Cardiac fibroblast (primary cell): Measurements from ENCODE around the gene FBLN1.

Experiments
- DNase-seq, 2 donors: peaks; one replicate each; pipeline versions ENCODE4 v3.0.0 to v3.0.0-alpha.2; 2010; ENCODE audit warnings: low read depth in 2 of 2
- H3K4me3 ChIP-seq, 2 donors: replicated peaks in 1 of 2; 1 replicate in 1 of 2; 2 replicates in 1 of 2; pipeline ENCODE4 v1.5.1; 2011; ENCODE audit warnings: low read depth in 2 of 2, low read length in 2 of 2, mild to moderate bottlenecking in 2 of 2, moderate library complexity in 1 of 2
- CTCF ChIP-seq: IDR thresholded peaks from one replicate; pipeline ENCODE4 v1.5.1; 2011; ENCODE audit warnings: low read depth, mild to moderate bottlenecking, low read length, inconsistent platforms

Gene FBLN1

DNA sequence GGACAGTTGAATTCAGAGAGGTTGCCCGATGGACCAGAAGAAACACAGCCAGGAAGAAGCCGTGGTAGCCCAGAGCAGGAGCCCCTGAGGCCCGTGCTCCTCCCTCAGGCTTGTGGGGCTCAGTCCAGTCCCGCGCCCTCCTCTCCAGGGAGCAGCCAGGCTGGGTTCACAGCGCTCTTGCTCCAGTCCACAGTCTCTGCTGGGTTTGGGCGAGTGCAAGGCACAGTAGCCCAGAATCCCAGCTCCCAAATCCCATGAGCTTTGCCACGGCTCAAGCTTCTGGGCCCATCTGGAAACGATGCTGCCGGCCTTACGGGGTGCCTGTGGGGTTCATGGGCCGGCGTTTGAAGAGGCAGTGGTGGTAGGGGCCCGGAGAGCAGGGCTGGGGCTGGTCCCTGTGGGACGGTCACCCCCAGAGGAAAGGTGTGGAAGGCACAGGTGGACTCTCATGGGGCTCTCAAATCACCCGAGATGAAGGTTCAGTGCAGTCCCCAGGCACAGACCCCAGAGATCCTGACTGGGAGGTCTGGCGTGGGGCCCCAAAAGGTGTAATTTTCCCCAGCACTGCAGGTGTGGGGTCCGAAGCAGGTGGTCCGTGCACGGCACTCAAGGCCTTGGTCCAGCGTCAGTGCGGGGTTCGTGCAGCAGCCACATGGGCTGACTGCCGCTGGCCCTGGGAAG lies 138.4 kb downstream of the FBLN1 start:
- no peak overlapping the region for H3K4me3 ChIP-seq
- no peak for TF ChIP-seq CTCF
- DNase-seq, result no peak

- no peak for DNase-seq
- TF ChIP-seq CTCF, result no peak
- no peak overlapping the region for H3K4me3 ChIP-seq
Measured at GRCh38 chr22:45642986-45643385, 140.3 kb downstream of the FBLN1 start.

DNA sequence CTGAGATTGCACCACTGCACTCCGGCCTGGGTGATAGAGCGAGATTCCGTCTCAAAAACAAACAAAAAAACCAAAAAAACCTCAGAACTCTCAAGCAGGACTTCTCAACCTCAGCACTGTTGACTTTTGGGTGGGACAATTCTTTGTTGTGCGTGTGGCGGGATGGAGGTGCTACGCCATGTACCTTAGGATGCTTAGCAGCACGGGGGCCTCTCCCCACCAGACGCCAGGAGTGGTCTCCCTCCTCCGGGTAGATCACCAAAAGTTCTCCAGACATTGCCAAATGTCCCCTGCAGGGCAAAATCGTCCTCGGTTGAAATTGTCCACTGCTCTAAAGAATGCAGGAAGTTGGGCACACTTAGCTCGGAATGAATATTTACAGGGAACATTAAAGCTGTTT lies 142.0 kb downstream of the FBLN1 start:
- H3K4me3 ChIP-seq, result no peak overlapping the region
- DNase-seq, result no peak
- TF ChIP-seq CTCF, result no peak

GRCh38 chr22:45645150-45645525 lies 142.5 kb downstream of the FBLN1 start:
- no peak for DNase-seq
- H3K4me3 ChIP-seq, result peak overlapping the region in 1 of 2 donors; percentile 13
- TF ChIP-seq CTCF, result no peak

DNA sequence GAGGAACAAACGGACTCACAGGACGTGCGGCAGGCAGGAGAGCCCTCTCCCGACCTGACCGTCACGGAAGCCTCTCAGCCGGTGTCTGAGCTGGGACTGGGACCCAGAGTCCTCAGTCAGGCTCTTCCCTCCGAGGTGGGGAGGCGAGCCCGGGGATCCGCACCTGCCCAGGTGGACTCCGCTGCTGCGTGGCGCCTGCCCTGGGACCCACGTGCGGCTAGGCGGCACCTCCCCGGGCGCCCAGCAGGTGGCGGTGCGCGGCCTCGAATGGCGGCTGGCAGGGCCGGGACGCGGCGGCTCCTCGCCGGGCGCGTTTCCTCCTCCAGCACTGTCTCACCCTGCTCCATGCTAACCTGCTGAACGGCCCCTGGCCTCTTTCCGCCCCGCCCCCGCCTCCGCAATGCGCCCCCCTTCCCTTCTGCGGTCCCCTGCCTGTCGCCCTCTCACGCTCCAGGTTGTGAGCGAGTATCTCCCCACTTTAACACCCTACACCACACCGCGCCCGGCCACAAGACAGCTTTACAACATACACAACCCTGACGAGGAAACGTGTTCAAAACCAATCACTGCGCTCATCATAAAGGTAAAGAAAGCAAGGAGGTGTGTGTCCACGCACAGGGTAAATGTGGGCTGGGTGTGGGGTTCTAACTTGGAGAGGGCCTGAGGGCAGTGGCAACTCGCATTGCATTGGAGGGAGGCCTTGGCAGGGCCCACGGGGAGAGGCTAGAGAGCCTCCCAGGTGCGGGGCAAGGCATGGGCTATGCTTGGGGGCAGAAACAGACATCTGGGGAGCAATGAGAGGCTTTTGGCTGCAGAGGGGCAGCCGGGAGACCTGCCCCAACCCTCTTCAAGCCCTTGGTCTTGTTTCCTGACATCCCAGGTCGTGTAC lies 143.1 kb downstream of the FBLN1 start:
- H3K4me3 ChIP-seq, result peak overlapping the region in 1 of 2 donors; percentile 13
- DNase-seq, result peak; percentile 61 to 62
- peak; percentile 37 for TF ChIP-seq CTCF

DNA sequence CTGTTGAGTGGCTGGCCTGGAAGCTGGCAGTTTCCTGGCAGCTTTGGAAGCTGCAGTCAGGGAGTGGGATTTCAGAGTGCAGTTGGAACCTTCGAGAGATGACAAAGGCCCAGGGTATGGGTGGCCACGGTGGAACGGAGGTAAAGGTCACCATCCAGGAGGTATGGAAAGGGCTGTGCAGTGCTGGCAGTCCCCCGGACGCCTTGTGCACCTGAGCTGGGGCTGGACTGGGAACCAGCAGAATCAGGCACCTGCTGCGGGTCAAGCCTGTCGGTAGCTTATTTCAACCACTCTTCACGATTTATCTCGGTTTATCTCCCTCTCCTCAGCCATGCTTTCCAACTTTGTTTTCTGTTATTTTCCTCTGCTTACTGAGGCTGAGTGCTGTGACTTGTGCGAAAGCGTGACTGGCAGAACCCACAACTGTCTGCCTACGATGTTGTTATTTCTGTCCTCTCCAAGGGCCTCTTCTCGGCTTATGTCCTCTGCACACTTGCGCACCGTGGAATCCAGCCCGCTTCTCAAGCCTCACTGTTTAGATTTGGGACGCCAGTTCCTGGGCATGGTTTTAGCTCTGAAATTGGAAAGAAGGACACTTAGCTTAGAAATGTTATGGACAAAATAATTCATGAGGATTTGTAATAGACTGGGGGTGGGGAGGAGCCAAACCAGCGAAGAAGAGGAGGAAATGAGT lies 145.0 kb downstream of the FBLN1 start:
- no peak for TF ChIP-seq CTCF
- DNase-seq, result no peak
- no peak overlapping the region for H3K4me3 ChIP-seq
